Measurements from ENCODE around the gene S100A13. TPM values are rescaled to one million over a fixed set of nuclear protein-coding genes. Genes with fewer than 3 reads are reported as not detected.

The S100A13 gene
- total RNA-seq, 3 donors from 2014 or later: 163 to 221 (median 198) TPM

DNA sequence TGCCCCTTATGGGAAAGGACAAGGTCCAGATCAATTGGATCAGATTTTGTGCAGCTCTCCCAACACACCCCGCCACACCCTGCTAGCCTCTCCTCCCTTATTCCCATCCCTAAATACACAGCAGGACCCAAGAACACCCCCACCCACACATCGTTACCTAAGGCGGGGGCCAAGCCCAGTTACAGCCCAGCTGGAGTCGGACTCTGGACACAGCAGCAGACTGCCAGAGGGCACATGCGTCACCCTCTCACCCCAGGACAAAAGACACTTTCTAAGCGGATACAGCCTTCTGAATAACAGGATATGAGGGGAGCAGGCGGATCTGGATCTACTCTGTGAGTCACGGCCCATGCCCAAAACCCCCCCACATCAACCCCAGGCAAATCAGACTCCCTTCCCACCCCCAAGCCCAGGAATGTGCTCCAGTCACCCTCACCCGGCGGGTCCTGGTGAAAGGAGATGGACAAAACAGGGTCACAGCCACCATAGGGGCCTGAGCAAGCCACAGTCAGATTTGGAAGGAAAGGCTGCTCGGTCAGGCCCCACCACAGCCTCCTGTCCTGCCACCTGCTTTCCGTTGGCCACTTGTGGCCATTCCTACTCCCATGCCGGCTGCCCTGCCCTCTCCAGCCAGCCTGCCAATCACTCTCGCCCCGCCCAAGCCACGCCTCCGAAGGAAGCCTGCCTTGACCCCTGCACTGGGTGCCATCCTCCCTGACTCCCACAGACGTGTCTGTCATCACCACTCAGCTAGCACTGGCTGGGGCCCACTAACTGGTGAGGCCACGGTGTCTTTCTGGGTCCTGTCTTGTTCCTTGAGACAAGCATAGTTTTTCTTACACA, 18.3 kb downstream of the S100A13 start:
- intact Hi-C loops (cut with DNase I; ENCODE audit: low total_unique reads): no loop called here
- no peaks in the 10 kb centered on the region for H3K27me3 ChIP-seq
- peak overlapping the region; percentile 98 to 100 for H3K27ac ChIP-seq
- H3K4me1 ChIP-seq: peaks cover 16 to 34% of the 10 kb centered on the region in 2 donors
- no peaks in the 10 kb centered on the region for H3K9me3 ChIP-seq
- H3K4me3 ChIP-seq: peak overlapping the region; percentile 38 to 83 (median 49)
- H3K36me3 ChIP-seq: no peaks in the 10 kb centered on the region
- TF ChIP-seq, protein P1, sequence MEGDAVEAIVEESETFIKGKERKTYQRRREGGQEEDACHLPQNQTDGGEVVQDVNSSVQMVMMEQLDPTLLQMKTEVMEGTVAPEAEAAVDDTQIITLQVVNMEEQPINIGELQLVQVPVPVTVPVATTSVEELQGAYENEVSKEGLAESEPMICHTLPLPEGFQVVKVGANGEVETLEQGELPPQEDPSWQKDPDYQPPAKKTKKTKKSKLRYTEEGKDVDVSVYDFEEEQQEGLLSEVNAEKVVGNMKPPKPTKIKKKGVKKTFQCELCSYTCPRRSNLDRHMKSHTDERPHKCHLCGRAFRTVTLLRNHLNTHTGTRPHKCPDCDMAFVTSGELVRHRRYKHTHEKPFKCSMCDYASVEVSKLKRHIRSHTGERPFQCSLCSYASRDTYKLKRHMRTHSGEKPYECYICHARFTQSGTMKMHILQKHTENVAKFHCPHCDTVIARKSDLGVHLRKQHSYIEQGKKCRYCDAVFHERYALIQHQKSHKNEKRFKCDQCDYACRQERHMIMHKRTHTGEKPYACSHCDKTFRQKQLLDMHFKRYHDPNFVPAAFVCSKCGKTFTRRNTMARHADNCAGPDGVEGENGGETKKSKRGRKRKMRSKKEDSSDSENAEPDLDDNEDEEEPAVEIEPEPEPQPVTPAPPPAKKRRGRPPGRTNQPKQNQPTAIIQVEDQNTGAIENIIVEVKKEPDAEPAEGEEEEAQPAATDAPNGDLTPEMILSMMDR (IDR thresholded peaks at IDR 0.05): no peak
- peak; percentile 60 to 62 (median 60) for TF ChIP-seq POLR2AphosphoS5 (IDR thresholded peaks at IDR 0.05)
- peak; percentile 79 for DNase-seq (ENCODE audit: low spot score in 2 of 2)

DNA sequence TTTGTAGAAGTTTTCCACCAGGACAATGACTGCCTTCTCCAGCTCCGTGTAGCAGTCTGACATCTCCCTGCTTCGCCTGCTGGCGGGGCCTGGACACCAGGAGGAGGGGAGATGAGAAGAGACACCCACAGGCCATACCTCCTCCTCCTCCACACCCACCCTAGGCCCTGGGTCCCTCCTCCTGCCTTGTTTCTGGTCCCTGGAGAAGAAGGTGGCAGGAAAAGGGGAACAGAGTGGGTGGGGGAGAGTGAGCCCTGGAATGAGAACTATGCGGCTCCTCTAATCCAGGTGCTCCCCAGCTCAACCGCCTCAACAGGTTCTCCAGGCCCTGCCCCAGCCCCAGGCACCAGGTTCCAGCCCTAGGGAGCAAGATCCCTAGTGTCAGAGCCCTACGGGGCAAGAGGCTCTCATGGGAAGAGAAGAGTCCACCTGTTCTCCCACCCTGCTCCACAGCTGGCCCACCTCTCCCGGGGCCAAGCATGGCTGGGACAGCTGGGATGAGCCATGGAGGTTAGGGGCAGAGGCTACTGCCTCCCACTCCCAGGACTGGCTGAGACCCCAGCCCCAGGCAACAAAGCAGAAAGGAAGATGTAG, 19.1 kb downstream of the S100A13 start:
- peaks cover 16 to 29% of the 10 kb centered on the region in 2 donors for H3K4me1 ChIP-seq
- peak in 1 of 2 donors; percentile 65 for DNase-seq (ENCODE audit: low spot score in 2 of 2)

DNA sequence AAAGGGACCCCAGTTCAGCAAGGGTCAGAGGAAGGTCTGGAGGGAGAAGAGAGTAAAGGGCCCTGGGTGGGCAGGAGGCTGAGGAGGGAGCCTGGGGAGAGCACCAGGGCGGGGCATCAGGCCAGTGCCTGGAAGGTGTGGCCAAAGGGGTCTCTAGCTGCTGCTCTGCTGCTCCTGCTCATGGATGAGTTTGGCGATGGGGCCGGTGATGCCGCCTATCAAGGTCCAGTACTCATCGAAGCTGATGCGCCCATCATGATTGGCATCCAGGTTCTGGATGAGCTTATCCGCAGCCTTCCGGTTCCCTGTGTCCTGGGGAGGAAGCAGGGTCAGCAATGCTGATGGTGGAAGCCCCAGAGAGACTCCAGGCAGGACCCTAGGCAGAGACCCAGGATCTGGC, 19.9 kb downstream of the S100A13 start:
- peak overlapping the region; percentile 98 to 100 for H3K27ac ChIP-seq
- intact Hi-C loops (cut with DNase I; ENCODE audit: low total_unique reads): no loop called here
- peak overlapping the region; percentile 38 to 83 (median 49) for H3K4me3 ChIP-seq
- TF ChIP-seq POLR2A (IDR thresholded peaks at IDR 0.05): no peak
- no peak for TF ChIP-seq POLR2AphosphoS5 (IDR thresholded peaks at IDR 0.05)
- TF ChIP-seq, protein P1 (IDR thresholded peaks at IDR 0.05): no peak
- peaks cover 16 to 29% of the 10 kb centered on the region in 2 donors for H3K4me1 ChIP-seq
- H3K9me3 ChIP-seq: no peaks in the 10 kb centered on the region
- no peaks in the 10 kb centered on the region for H3K27me3 ChIP-seq
- DNase-seq (ENCODE audit: low spot score in 2 of 2): no peak
- H3K36me3 ChIP-seq: no peaks in the 10 kb centered on the region

More for the DNA sequence above, 19.1 kb downstream of the S100A13 start:
- Histone ChIP-seq H3K4me3 (peak overlapping the region; percentile 38 to 83 (median 49)), H3K27ac (peak overlapping the region; percentile 98 to 100), H3K27me3 (no peaks in the 10 kb centered on the region), H3K36me3 (no peaks in the 10 kb centered on the region), H3K9me3 (no peaks in the 10 kb centered on the region)
- no peak for TF ChIP-seq POLR2A (IDR thresholded peaks at IDR 0.05)
- TF ChIP-seq, protein P1 (IDR thresholded peaks at IDR 0.05): no peak
- TF ChIP-seq POLR2AphosphoS5 (IDR thresholded peaks at IDR 0.05): no peak
- intact Hi-C loops (cut with DNase I; ENCODE audit: low total_unique reads): no loop called here

DNA sequence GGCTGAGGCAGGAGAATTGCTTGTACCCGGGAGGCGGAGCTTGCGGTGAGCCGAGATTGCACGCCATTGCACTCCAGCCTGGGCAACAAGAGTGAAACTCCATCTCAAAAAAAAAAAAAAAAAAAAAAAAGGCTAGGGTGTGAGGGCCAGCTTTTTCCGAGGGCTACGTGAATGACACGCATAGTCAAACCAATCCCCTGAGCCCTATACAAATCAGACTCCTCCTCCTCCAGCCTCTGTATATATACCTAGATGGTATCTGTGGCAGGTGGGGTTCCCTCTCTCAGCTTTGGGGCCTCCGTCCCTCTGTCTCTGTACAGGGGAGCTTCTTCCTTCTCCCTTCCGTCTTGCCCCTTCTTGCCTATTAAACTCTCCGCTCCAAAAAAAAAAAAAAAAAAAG, 21.1 kb downstream of the S100A13 start:
- Histone ChIP-seq H3K4me1 (peaks cover 16 to 29% of the 10 kb centered on the region in 2 donors), H3K4me3 (no peak overlapping the region), H3K9me3 (no peaks in the 10 kb centered on the region), H3K27ac (no peak overlapping the region), H3K36me3 (no peaks in the 10 kb centered on the region), H3K27me3 (no peaks in the 10 kb centered on the region)
- intact Hi-C loops (cut with DNase I; ENCODE audit: low total_unique reads): no loop called here
- no peak for TF ChIP-seq POLR2AphosphoS5 (IDR thresholded peaks at IDR 0.05)
- TF ChIP-seq, protein P1 (IDR thresholded peaks at IDR 0.05): no peak
- no peak for TF ChIP-seq POLR2A (IDR thresholded peaks at IDR 0.05)
- DNase-seq (ENCODE audit: low spot score in 2 of 2): no peak

DNA sequence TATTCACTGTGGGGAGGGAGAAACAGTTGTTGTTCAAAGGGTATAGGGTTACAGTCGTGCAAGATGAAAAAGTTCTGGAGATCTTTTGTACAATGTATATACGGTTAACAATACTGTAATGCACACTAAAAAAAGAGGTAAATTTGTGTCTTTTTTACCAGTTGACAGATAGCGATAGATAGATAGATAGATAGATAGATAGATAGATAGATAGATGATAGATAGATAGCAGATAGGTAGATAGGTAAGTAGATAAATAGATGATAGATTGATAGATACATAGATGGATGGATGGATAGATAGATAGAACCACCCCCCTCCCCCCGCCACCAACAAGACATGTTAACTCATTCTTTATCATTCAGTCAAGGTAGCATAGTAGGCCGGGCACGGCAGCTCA, 24.6 kb downstream of the S100A13 start:
- peaks cover 0 to 5% of the 10 kb centered on the region in 2 donors for H3K4me1 ChIP-seq
- H3K4me3 ChIP-seq: no peak overlapping the region
- no peak for TF ChIP-seq POLR2AphosphoS5 (IDR thresholded peaks at IDR 0.05)
- TF ChIP-seq POLR2A (IDR thresholded peaks at IDR 0.05): no peak
- TF ChIP-seq, protein P1 (IDR thresholded peaks at IDR 0.05): no peak
- H3K27ac ChIP-seq: no peak overlapping the region
- H3K36me3 ChIP-seq: no peaks in the 10 kb centered on the region
- H3K9me3 ChIP-seq: no peaks in the 10 kb centered on the region
- no peak for DNase-seq (ENCODE audit: low spot score in 2 of 2)
- intact Hi-C loops (cut with DNase I; ENCODE audit: low total_unique reads): loop anchor here (2.0 kb wide), 1 partner anchor 60 kb away; no protein-coding TSS in a partner anchor
- no peaks in the 10 kb centered on the region for H3K27me3 ChIP-seq
